Endothelial cell of umbilical vein (primary cell): ENCODE data around the gene KIF3A. TPM values are rescaled to one million over a fixed set of nuclear protein-coding genes. Genes with fewer than 3 reads are reported as not detected.

ENCODE experiments used
- BruUV-seq: library from RNA; stranded (reverse); fragments of 400-500 nt; replicated peaks from 2 replicates; lab custom pipeline; 2021; lab: Mats Ljungman, UMichigan
- CTCF ChIA-PET: fragments of 300-600, 350-600 bp; sonication (Branson Sonifier 250); formaldehyde crosslinking; loops from one replicate; lab custom pipeline; 2021; ENCODE audit warnings: antibody characterized with exemption, inconsistent platforms; lab: Charles Lee
- POLR2A ChIA-PET: fragments of 300-600, 350-600 bp; sonication (Branson Sonifier 250); formaldehyde crosslinking; loops from one replicate; lab custom pipeline; 2021; ENCODE audit warnings: antibody characterized with exemption, inconsistent platforms; lab: Charles Lee
- DNase-seq: peaks from one replicate; pipeline ENCODE4 v3.0.0-alpha.2; 2011; ENCODE audit warnings: low read depth, low spot score
- FAIRE-seq: peaks from 2 replicates; lab custom pipeline; 2011; peaks lifted over from hg19 to GRCh38; lab: Jason Lieb, UNC
- H2AFZ ChIP-seq: 2 replicates; pipeline ENCODE4 v1.6.0; 2012; ENCODE audit warnings: low read depth, low read length, control low read depth, inconsistent platforms
- H3K27ac ChIP-seq: 2 replicates; pipeline ENCODE4 v1.5.1; 2011; ENCODE audit warnings: low read depth, mild to moderate bottlenecking, control low read depth, low read length, moderate library complexity; ENCODE audit not compliant: insufficient read depth
- H3K27me3 ChIP-seq, 2 experiments: 2 replicates each; pipeline versions ENCODE4 v1.6.0 to v1.6.1; 2011; ENCODE audit warnings: low read length in 2 of 2, mixed read lengths in 1 of 2; ENCODE audit not compliant: control insufficient read depth in 2 of 2, insufficient read depth in 2 of 2
- H3K36me3 ChIP-seq, 2 experiments: 2 replicates in 1 of 2; 3 replicates in 1 of 2; pipeline ENCODE4 v1.5.1; 2011; ENCODE audit warnings: low read length in 2 of 2, mild to moderate bottlenecking in 1 of 2, moderate library complexity in 1 of 2; ENCODE audit not compliant: control insufficient read depth in 2 of 2, insufficient read depth in 2 of 2; ENCODE audit errors: extremely low read depth in 1 of 2
- H3K4me1 ChIP-seq: 3 replicates; pipeline ENCODE4 v1.5.1; 2011; ENCODE audit warnings: mild to moderate bottlenecking, low read length; ENCODE audit not compliant: control insufficient read depth, insufficient read depth; ENCODE audit errors: extremely low read depth
- H3K4me2 ChIP-seq: 2 replicates; pipeline ENCODE4 v1.6.1; 2011; ENCODE audit warnings: low read length, control low read depth, mixed read lengths; ENCODE audit not compliant: insufficient read depth
- H3K4me3 ChIP-seq, 3 experiments: fragments of 200-600 bp in 1 of 3; sonication (generic), shearing (Covaris generic) in 1 of 3; replicated peaks in 1 of 3; 2 replicates each; pipeline ENCODE4 v1.5.1; 2011 to 2016; ENCODE audit warnings: control low read depth in 3 of 3, low read length in 3 of 3, mild to moderate bottlenecking in 2 of 3, inconsistent platforms in 1 of 3, low read depth in 1 of 3, moderate library complexity in 1 of 3; ENCODE audit not compliant: insufficient read depth in 1 of 3
- H3K79me2 ChIP-seq: 2 replicates; pipeline ENCODE4 v1.6.0; 2012; ENCODE audit warnings: low read length, inconsistent platforms; ENCODE audit not compliant: control insufficient read depth, insufficient read depth
- H3K9ac ChIP-seq: replicated peaks from 2 replicates; pipeline ENCODE3; 2011; ENCODE audit warnings: low read length, control low read depth; ENCODE audit not compliant: insufficient read depth; ENCODE audit errors: extremely low read depth
- H3K9me1 ChIP-seq: replicated peaks from 3 replicates; pipeline ENCODE4 v1.6.0; 2011; ENCODE audit warnings: mild to moderate bottlenecking, low read length; ENCODE audit not compliant: control insufficient read depth, insufficient read depth; ENCODE audit errors: extremely low read depth
- H3K9me3 ChIP-seq: replicated peaks from 2 replicates; pipeline ENCODE4 v1.5.1; 2012; ENCODE audit warnings: low read length, inconsistent platforms; ENCODE audit not compliant: control insufficient read depth, insufficient read depth
- H4K20me1 ChIP-seq: replicated peaks from 2 replicates; pipeline ENCODE3; 2011; ENCODE audit warnings: mild to moderate bottlenecking, low read length; ENCODE audit not compliant: control insufficient read depth, insufficient read depth; ENCODE audit errors: extremely low read depth
- EZH2 ChIP-seq: IDR thresholded peaks from 2 replicates; pipeline ENCODE4 v1.6.1; 2012; ENCODE audit warnings: borderline replicate concordance, low read depth, mild to moderate bottlenecking, moderate library complexity, low read length, inconsistent platforms; ENCODE audit not compliant: severe bottlenecking
- GATA2 ChIP-seq: IDR thresholded peaks from 2 replicates; pipeline ENCODE4 v1.7.0; 2011; ENCODE audit warnings: low read depth, mild to moderate bottlenecking, moderate library complexity, mixed read lengths, low read length; ENCODE audit not compliant: insufficient read length, insufficient read depth
- JUN ChIP-seq: IDR thresholded peaks from 2 replicates; pipeline ENCODE4 v1.6.1; 2011; ENCODE audit warnings: borderline replicate concordance, low read depth; ENCODE audit not compliant: insufficient read length, insufficient read depth
- MYC ChIP-seq: IDR thresholded peaks from one replicate; pipeline ENCODE4 v1.6.1; 2011; ENCODE audit warnings: mild to moderate bottlenecking, low read depth, low read length
- POLR2A ChIP-seq: IDR thresholded peaks from 2 replicates; pipeline ENCODE4 v1.6.1; 2012; ENCODE audit warnings: low read depth, mild to moderate bottlenecking, control low read depth, low read length
- POLR2AphosphoS5 ChIP-seq: IDR thresholded peaks from 2 replicates; pipeline ENCODE4 v1.6.1; 2012; ENCODE audit warnings: low read depth, mild to moderate bottlenecking, control low read depth, low read length, moderate library complexity; ENCODE audit not compliant: insufficient read depth
- dilution Hi-C: fragments of 300-500 bp; cut with MboI; formaldehyde crosslinking; loops from one replicate; pipeline ENCODE4 v1.15.0; 2019; ENCODE audit warnings: low sequenced_read_pairs; ENCODE audit not compliant: extremely low pct_ligation_motif_present
- intact Hi-C: fragments of 100-400 bp; cut with micrococcal nuclease; formaldehyde crosslinking; loops from one replicate; pipeline ENCODE4 v1.10.0; 2022
- polyA plus RNA-seq, 4 experiments: library from polyadenylated mRNA; depleted of rRNA in 3 of 4; stranded (reverse) in 3 of 4; unstranded in 1 of 4; fragments of >200 nt; gene quantifications; 2 replicates each; pipeline versions ENCODE4 v1.2.1 to v1.2.3, GENCODE V29; 2011 to 2012; ENCODE audit warnings: missing spikeins in 1 of 4
- total RNA-seq: library from RNA; stranded (reverse); gene quantifications from 2 replicates; pipeline ENCODE4 v1.2.3, GENCODE V29; 2021
- TF ChIP-seq, protein P1 (sequence below): IDR thresholded peaks from 2 replicates; pipeline ENCODE4 v1.6.1; 2011; ENCODE audit not compliant: insufficient read depth, insufficient read length
- TF ChIP-seq, protein P2 (sequence below), 2 donors: IDR thresholded peaks; 1 replicate in 1 of 2; 2 replicates in 1 of 2; pipeline ENCODE4 v1.5.1; 2011; ENCODE audit warnings: low read length in 2 of 2, mild to moderate bottlenecking in 2 of 2, moderate library complexity in 2 of 2, control low read depth in 1 of 2, inconsistent platforms in 1 of 2, low read depth in 1 of 2; ENCODE audit not compliant: insufficient read depth in 1 of 2; ENCODE audit errors: extremely low read depth in 1 of 2

KIF3A gene
- total and polyA plus RNA-seq, 2 donors (not counting 3 experiments of a cell fraction or from before 2014, with no cell fraction given) = 3.3 to 11.2 TPM

DNA sequence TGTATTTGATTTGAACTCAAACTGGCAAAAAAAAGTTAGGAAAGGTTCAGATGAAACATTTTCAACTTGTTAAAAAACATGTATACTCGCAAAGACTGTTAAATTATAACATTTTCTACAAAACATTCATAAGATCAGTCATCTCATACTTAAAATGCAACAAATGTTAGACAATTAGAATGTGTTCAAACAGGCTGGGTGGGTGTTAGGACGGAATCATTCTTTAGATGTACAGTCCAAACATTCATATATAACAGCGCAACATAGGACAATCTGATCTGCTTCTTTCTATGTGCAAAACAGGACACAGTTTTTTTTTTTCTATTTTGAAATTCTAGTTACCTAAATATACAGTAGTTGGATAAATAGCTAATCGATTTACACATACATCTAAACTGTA is 41.4 kb downstream of the KIF3A start:
- intact Hi-C loops = no loop called here
- Histone ChIP-seq H3K79me2 (no peaks in the 10 kb centered on the region), H3K27ac (no peak overlapping the region), H3K4me2 (no peak overlapping the region), H3K27me3 (no peaks in the 10 kb centered on the region), H2AFZ (no peak overlapping the region), H3K4me1 (no peaks in the 10 kb centered on the region), H3K4me3 (no peak overlapping the region), H3K9me3 (no peaks in the 10 kb centered on the region), H4K20me1 (no peaks in the 10 kb centered on the region), H3K36me3 (no peaks in the 10 kb centered on the region), H3K9ac (no peak overlapping the region), H3K9me1 (no peaks in the 10 kb centered on the region)
- no peak for FAIRE-seq
- ChIA-PET CTCF (no interaction called here), POLR2A (no interaction called here)
- DNase-seq = no peak
- dilution Hi-C loops = no loop called here
- BruUV-seq = no TSS peak
- TF ChIP-seq, protein P1, sequence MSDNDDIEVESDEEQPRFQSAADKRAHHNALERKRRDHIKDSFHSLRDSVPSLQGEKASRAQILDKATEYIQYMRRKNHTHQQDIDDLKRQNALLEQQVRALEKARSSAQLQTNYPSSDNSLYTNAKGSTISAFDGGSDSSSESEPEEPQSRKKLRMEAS = no peak
- no peak for TF ChIP-seq MYC
- TF ChIP-seq POLR2A = no peak
- TF ChIP-seq GATA2 = no peak
- no peak for TF ChIP-seq POLR2AphosphoS5
- no peak for TF ChIP-seq JUN
- TF ChIP-seq, protein P2, sequence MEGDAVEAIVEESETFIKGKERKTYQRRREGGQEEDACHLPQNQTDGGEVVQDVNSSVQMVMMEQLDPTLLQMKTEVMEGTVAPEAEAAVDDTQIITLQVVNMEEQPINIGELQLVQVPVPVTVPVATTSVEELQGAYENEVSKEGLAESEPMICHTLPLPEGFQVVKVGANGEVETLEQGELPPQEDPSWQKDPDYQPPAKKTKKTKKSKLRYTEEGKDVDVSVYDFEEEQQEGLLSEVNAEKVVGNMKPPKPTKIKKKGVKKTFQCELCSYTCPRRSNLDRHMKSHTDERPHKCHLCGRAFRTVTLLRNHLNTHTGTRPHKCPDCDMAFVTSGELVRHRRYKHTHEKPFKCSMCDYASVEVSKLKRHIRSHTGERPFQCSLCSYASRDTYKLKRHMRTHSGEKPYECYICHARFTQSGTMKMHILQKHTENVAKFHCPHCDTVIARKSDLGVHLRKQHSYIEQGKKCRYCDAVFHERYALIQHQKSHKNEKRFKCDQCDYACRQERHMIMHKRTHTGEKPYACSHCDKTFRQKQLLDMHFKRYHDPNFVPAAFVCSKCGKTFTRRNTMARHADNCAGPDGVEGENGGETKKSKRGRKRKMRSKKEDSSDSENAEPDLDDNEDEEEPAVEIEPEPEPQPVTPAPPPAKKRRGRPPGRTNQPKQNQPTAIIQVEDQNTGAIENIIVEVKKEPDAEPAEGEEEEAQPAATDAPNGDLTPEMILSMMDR (IDR thresholded peaks at IDR 0.05; ENCODE audit: extremely low read depth in 1 of 2, insufficient read depth in 1 of 2, low read depth in 1 of 2, low read length in 2 of 2) = no peak
- no peak for TF ChIP-seq EZH2
